RWPE1 (cell line): ENCODE measurements around the gene RPL38.
A peak's percentile ranks its signal among the peaks of the same experiment; 100 is the strongest.

ENCODE experiments used
- CTCF ChIA-PET: fragments of 350-600 bp; sonication (Branson Sonifier 250); formaldehyde crosslinking; extraction: SDS; loops from one replicate; lab custom pipeline; 2021; lab: Yijun Ruan, JAX
- POLR2A ChIA-PET: fragments of 400-600 bp; formaldehyde crosslinking; extraction: SDS; loops from one replicate; lab custom pipeline; 2020; ENCODE audit warnings: antibody characterized with exemption; ENCODE audit not compliant: low non-redundant PET; lab: Yijun Ruan, JAX
- DNase-seq: peaks from one replicate; pipeline ENCODE4 v3.0.0; 2012; ENCODE audit warnings: low spot score
- H3K27ac ChIP-seq: fragments of 450-650 bp; 2 replicates; pipeline ENCODE4 v1.5.1; 2017
- TF ChIP-seq, protein P1 (sequence below): fragments of 450-650 bp; conservative IDR thresholded peaks from 2 replicates; pipeline ENCODE4 v1.5.1; 2017; ENCODE audit warnings: low read depth, mild to moderate bottlenecking

RPL38 gene

GRCh38 chr17:74204474-74204873 is 996 bp downstream of the RPL38 start:
- TF ChIP-seq, protein P1, sequence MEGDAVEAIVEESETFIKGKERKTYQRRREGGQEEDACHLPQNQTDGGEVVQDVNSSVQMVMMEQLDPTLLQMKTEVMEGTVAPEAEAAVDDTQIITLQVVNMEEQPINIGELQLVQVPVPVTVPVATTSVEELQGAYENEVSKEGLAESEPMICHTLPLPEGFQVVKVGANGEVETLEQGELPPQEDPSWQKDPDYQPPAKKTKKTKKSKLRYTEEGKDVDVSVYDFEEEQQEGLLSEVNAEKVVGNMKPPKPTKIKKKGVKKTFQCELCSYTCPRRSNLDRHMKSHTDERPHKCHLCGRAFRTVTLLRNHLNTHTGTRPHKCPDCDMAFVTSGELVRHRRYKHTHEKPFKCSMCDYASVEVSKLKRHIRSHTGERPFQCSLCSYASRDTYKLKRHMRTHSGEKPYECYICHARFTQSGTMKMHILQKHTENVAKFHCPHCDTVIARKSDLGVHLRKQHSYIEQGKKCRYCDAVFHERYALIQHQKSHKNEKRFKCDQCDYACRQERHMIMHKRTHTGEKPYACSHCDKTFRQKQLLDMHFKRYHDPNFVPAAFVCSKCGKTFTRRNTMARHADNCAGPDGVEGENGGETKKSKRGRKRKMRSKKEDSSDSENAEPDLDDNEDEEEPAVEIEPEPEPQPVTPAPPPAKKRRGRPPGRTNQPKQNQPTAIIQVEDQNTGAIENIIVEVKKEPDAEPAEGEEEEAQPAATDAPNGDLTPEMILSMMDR: no peak
- ChIA-PET CTCF (interaction anchor here (0.6 to 1.1 kb wide), 3 partner anchors 13 to 775 kb away, joined by 4 to 5 read pairs (median 5); no protein-coding TSS in a partner anchor), POLR2A (no interaction called here)
- H3K27ac ChIP-seq: peak overlapping the region; percentile 77
- no peak for DNase-seq

GRCh38 chr17:74205274-74205673 is 1.8 kb downstream of the RPL38 start:
- DNase-seq: no peak
- peak overlapping the region; percentile 77 for H3K27ac ChIP-seq
- POLR2A ChIA-PET: no interaction called here
- TF ChIP-seq, protein P1: no peak
- CTCF ChIA-PET: interaction anchor here (0.6 kb wide), 1 partner anchor 157 kb away, joined by 5 read pairs; no protein-coding TSS in a partner anchor

DNA sequence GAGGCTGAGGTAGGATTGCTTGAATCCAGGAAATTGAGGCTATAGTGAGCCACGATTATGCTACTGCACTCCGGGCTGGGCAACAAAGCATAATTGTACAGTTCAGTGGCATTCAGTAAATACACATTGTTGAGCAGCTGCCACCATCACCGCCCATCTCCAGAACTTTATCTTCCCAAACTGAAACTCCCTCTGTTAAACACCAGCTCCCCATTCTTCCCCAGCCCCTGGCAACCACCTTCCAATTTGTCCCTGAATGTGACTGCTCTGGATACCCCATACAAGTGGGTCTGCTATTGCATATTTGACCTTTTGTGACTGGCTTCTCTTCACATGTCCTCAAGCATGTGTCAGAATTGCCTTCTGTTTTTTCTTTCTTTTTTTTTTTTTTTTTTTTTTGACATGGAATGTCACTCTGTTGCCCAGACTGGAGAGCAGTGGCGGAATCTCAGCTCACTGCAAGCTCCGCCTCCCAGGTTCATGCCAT is 2.9 kb downstream of the RPL38 start:
- POLR2A ChIA-PET: no interaction called here
- CTCF ChIA-PET: interaction anchor here (0.6 to 0.7 kb wide), 3 partner anchors 15 to 593 kb away, joined by 3 to 5 read pairs (median 3); no protein-coding TSS in a partner anchor
- TF ChIP-seq, protein P1: no peak
- DNase-seq: no peak
- H3K27ac ChIP-seq: peak overlapping the region; percentile 77

GRCh38 chr17:74210191-74211140 is 7.0 kb downstream of the RPL38 start:
- ChIA-PET CTCF (interaction anchor here (0.6 to 1.3 kb wide), 4 partner anchors 11 to 912 kb away, joined by 3 to 4 read pairs (median 3); partner anchors contain the start of gene BTBD17), POLR2A (no interaction called here)
- DNase-seq: peak; percentile 91
- H3K27ac ChIP-seq: peak overlapping the region; percentile 86
- TF ChIP-seq, protein P1: peak; percentile 99

GRCh38 chr17:74211141-74211911 is 7.8 kb downstream of the RPL38 start:
- TF ChIP-seq, protein P1: no peak
- POLR2A ChIA-PET: no interaction called here
- CTCF ChIA-PET: interaction anchor here (0.6 to 1.3 kb wide), 3 partner anchors 12 to 245 kb away, joined by 3 to 4 read pairs (median 3); partner anchors contain the start of gene BTBD17

DNA sequence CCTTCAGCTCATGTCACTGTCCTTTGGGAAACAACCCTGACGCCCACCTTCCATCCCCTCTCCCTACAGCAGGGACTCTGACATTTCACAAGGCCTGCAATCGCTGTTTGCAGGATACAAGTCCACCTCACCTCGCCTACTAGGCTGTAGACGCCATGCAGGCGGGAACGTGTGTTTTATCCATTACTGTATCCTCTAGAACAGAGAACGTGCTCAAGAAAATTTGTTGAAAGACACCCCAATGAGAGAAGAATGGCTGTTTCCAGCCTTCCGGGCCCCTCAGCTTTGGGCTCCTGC is 8.4 kb downstream of the RPL38 start:
- H3K27ac ChIP-seq: peak overlapping the region; percentile 86
- DNase-seq: no peak
- ChIA-PET POLR2A (no interaction called here), CTCF (interaction anchor here (1.0 to 1.3 kb wide), 2 partner anchors 150 to 245 kb away, joined by 3 to 4 read pairs; partner anchors contain the start of gene BTBD17)
- TF ChIP-seq, protein P1: no peak

More at GRCh38 chr17:74211141-74211911, 7.8 kb downstream of the RPL38 start:
- peak; percentile 13 for DNase-seq
- H3K27ac ChIP-seq: peak overlapping the region; percentile 86
